Measurements from ENCODE around the gene CORO1C.

- TF ChIP-seq, protein P1, sequence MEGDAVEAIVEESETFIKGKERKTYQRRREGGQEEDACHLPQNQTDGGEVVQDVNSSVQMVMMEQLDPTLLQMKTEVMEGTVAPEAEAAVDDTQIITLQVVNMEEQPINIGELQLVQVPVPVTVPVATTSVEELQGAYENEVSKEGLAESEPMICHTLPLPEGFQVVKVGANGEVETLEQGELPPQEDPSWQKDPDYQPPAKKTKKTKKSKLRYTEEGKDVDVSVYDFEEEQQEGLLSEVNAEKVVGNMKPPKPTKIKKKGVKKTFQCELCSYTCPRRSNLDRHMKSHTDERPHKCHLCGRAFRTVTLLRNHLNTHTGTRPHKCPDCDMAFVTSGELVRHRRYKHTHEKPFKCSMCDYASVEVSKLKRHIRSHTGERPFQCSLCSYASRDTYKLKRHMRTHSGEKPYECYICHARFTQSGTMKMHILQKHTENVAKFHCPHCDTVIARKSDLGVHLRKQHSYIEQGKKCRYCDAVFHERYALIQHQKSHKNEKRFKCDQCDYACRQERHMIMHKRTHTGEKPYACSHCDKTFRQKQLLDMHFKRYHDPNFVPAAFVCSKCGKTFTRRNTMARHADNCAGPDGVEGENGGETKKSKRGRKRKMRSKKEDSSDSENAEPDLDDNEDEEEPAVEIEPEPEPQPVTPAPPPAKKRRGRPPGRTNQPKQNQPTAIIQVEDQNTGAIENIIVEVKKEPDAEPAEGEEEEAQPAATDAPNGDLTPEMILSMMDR (IDR thresholded peaks at IDR 0.05) = no peak
- no peak for TF ChIP-seq POLR2A (IDR thresholded peaks at IDR 0.05)
Observed at GRCh38 chr12:108642269-108642870, 88.9 kb downstream of the CORO1C start.

Measured in right lobe of liver (tissue), 4 donors.